Measurements from ENCODE around the gene ASTN2.

ASTN2 gene

GRCh38 chr9:117365438-117365837, 49.4 kb downstream of the ASTN2 start:
- DNase-seq (ENCODE audit: low read depth in 1 of 2, low spot score in 1 of 2): no peak

- DNase-seq (ENCODE audit: low read depth in 1 of 2, low spot score in 1 of 2): no peak
Measured at GRCh38 chr9:117363006-117363405, 51.9 kb downstream of the ASTN2 start.

- DNase-seq (ENCODE audit: low read depth in 1 of 2, low spot score in 1 of 2): no peak
Measured at GRCh38 chr9:117359910-117360309, 54.9 kb downstream of the ASTN2 start.

- no peak for DNase-seq (ENCODE audit: low read depth in 1 of 2, low spot score in 1 of 2)
Measured at GRCh38 chr9:117355542-117355941, 59.3 kb downstream of the ASTN2 start.

GRCh38 chr9:117354997-117355396, 59.9 kb downstream of the ASTN2 start:
- no peak for DNase-seq (ENCODE audit: low read depth in 1 of 2, low spot score in 1 of 2)

DNA sequence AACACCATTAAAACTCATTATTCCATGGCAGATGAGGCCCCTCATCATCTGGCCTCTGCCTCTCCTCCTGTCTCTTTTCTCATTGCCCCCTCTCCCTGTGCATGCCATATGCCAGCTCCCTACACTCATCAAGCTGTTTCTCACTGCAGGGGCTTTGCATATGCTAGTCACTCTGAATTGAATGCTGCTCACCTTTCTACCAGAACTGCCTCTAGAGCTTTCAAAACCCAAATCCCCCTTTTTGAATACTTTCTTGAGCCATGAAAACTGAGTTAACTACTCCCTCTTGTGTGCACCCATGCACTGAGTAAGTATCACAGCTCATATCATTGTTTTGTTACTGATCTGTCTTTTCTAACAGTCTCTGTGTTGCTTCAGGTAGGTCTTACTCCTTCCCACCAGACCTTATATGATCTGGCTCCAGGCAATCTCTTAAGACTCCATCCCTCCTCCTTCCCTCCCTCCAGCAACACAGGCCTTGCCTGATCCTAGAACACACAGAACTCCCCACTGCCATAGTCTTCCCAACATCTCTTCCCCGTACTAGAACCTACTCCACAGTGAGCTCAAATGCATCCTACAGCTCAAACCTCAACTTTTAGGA, 60.5 kb downstream of the ASTN2 start:
- no peak for DNase-seq (ENCODE audit: low read depth in 1 of 2, low spot score in 1 of 2)

DNA sequence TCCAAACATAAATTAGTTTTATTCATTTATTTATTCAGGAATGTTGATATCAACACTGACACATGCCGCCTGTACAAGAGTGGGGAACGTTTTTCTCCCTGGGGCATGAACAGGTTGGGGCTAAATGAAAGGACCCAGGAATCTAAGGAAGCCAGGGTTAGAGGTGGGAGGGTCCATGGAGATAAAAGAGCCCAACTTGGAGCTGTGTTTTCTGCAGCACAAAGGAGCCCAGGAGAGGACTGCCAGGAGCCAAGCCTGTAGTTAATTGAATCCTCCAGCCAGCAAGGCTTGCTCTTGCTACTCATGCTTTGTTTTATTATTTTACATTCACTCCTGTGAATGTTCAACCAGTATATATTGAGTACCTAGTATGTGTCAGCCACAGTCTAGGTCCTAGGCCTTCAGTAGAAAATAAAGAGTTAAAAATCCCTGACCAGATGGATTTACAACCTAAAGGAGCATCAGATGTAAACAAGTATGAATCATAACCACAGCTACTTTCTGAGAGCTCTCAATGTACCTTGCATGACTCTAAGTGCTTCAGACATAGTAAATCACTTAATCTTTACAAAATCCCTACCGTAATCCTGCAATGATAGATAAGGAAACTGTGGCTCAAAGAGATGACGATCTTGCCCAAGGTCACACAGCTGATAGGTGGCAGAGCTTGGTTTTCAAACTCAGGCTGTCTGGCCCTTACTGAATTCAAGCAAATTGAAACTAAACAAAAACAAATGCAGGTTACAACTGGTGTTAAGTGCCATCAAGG, 69.8 kb downstream of the ASTN2 start:
- no peak for DNase-seq (ENCODE audit: low read depth in 1 of 2, low spot score in 1 of 2)

DNA sequence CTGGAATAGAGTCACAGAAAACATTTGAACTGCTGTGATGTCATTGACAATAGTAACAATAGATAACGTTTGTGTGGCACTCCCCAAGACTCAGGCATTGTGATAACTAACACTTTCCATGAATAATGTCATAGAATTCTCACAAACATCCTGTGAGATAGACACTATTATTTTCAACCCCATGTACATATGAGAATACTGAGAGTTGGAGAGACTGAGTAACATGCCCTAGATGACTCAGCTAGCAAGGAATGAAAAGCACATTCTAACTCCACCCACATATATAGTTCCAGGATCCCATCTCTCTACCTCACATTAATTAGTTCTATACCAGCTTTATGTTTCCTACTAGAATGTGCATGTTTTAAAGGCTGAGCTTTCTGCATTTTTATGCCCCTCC, 71.4 kb downstream of the ASTN2 start:
- DNase-seq (ENCODE audit: low read depth in 1 of 2, low spot score in 1 of 2): no peak

GRCh38 chr9:117341151-117341550, 73.7 kb downstream of the ASTN2 start:
- DNase-seq (ENCODE audit: low read depth in 1 of 2, low spot score in 1 of 2): no peak

- no peak for DNase-seq (ENCODE audit: low read depth in 1 of 2, low spot score in 1 of 2)
Measured at GRCh38 chr9:117340422-117340821, 74.4 kb downstream of the ASTN2 start.

GRCh38 chr9:117335837-117336433, 78.9 kb downstream of the ASTN2 start:
- DNase-seq (ENCODE audit: low read depth in 1 of 2, low spot score in 1 of 2): no peak

DNA sequence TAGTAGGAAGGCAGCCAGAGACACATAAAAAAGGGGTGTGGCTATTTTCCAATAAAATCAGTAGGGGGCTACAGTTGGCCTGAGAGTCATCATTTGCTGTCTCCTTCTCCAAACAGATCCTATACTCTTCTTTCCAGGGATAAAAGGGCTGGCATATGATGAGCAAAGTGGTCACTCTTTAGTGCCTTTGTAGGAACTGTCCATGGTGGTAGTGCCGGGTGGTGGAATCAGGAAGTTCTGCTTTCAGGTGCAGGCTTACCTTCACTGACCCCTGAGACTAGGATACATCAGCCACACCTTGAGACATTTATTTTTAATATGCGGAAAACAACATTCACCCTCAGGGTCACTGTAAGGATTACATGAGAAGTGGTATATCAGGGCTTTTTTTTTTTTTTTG, 80.8 kb downstream of the ASTN2 start:
- no peak for DNase-seq (ENCODE audit: low read depth in 1 of 2, low spot score in 1 of 2)

- no peak for DNase-seq (ENCODE audit: low read depth in 1 of 2, low spot score in 1 of 2)
Measured at GRCh38 chr9:117325831-117326230, 89.0 kb downstream of the ASTN2 start.

DNA sequence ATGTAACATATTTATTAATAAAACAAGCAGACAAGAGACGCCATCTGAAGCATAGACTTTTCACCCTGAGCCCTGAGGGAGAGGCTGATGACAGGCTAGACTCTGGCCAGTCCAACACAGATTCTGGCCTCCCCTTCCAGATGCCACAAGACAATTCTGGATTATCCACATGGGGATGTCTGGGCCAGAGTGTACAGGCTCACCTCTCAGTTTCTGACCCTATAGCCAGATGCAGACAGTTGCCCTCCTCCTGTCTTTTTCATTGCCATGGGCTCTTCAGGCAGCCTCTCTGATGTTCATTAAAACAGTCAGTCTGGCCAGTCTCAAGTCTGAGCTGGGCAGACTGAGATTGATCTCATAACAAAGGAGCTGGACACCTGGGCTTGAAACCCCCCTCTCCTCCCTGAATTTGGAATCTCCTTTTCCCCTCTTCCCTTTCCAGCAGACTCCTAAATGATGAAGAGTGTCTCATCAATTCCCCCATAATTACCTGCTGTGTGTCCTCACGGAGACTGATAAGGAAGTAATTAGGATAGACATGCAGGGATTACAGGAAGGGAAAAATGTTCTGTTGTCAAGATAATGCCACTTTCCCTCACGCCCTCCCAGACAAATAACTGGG, 89.6 kb downstream of the ASTN2 start:
- no peak for DNase-seq (ENCODE audit: low read depth in 1 of 2, low spot score in 1 of 2)

- no peak for DNase-seq (ENCODE audit: low read depth in 1 of 2, low spot score in 1 of 2)
Measured at GRCh38 chr9:117323390-117323789, 91.5 kb downstream of the ASTN2 start.

DNA sequence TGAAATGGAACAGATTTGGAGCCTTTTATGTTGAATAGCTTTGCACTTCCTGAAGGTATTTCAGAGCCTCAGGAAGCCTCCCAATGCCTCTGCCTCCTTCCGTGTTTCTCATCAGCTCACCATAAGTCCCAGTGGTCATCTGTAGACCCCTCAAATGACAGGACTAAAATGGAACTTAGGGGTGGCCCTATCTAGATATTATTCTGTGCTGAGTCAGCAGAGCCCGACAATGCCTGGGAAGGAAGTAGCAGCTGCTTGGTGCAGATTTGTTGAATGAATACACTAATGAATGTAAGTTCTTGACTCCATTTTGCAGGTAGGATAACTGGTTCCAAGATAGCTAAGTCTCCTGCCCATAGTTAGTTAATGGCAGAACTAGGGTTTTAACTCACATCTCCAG, 97.7 kb downstream of the ASTN2 start:
- no peak for DNase-seq (ENCODE audit: low read depth in 1 of 2, low spot score in 1 of 2)

DNA sequence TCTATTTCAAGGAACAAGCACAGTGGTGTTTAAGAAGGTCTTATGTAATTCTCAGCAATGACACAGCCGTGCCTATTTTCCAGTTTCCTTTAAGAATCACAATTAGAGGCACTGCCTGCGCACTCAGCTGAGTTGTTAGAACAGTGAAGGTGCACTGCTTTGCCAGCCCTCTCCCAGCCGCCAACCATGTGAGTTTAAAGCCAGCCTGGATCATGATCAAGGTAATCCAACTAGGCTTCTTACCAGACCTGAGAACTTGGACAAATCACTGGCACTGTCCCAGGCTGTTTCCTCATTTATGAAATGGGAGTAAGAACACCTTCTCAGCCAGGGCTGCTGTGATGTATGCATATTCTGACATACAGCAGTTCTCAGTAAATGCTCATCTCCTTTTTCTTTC, 99.6 kb downstream of the ASTN2 start:
- DNase-seq (ENCODE audit: low read depth in 1 of 2, low spot score in 1 of 2): no peak

DNA sequence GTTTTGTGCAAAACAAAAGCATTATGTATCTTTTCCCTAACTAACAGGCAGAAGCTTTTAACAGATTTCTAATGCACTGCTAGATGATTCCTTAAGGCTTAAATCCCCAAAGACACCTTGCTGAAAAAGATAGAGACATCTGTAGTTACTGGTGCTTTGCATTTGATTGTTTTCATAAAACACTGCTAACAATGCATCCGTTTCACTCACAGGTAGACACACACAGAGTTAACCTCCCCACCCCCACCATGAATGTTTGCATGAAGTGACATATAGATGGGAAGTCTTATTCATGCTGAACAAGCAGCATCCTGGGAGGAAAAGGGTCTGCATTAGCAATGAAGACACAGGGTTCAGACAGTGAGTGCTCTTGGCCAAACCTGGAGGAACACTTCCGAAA, 100.9 kb downstream of the ASTN2 start:
- no peak for DNase-seq (ENCODE audit: low read depth in 1 of 2, low spot score in 1 of 2)

- no peak for DNase-seq (ENCODE audit: low read depth in 1 of 2, low spot score in 1 of 2)
Measured at GRCh38 chr9:117307701-117308100, 107.2 kb downstream of the ASTN2 start.

DNA sequence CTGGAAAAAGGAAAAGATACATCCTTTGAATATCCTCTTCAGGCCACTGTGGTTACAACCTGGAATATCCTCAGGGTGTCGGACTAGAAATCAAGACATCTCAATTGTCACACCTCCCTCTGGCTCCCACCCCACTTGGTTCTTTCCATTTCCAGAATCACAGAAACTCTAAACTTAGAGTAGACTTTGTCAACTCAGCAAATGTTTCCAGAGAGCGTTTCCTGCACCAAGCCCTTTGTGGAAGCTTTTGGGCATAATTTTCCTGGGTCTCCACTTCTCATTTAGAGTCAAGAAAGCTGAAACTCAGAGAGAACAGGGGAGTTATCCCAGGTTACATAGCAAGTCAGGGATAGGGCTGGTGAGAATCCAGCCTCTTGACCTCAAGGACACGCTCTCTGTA, 108.8 kb downstream of the ASTN2 start:
- no peak for DNase-seq (ENCODE audit: low read depth in 1 of 2, low spot score in 1 of 2)

DNA sequence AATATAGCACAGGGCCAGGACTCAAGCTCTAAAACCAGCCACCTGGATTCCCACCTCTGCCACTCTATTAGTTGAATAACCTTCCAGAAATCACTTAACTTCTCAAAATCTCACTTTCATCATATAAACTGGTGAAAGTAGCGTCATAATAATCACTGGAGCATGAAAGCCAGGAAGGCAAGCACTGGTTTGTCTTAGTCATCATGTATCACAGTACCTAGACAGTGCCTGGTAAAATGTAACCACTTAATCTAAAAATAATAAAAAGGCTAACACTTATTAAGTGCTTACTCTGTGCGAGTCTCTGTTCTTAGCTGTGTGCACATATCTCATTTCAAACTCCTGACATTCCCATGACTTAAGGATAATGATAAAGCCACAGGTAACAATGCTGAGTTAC, 109.4 kb downstream of the ASTN2 start:
- DNase-seq (ENCODE audit: low read depth in 1 of 2, low spot score in 1 of 2): no peak

- DNase-seq (ENCODE audit: low read depth in 1 of 2, low spot score in 1 of 2): no peak
Measured at GRCh38 chr9:117304549-117304948, 110.3 kb downstream of the ASTN2 start.

Measured in stimulated activated CD4-positive, alpha-beta T cell treated with anti-CD3 and anti-CD28 coated beads, Interleukin-15, amount 100 ng/mL, for 1 hour (primary cell).